Stimulated activated naive CD8-positive, alpha-beta T cell treated with anti-CD3 and anti-CD28 coated beads, Interleukin-15, Interleukin-2, amounts not matched to agents 100 ng/mL and 50 ng/mL, for 24 hours (primary cell): ENCODE results near the gene KRT34.
"Not testable (repeated sequence)": the region's sequence is repeated elsewhere in the genome, so short reads cannot be mapped to it uniquely, and the experiment has no call there.

Source experiments
- H3K27ac Mint-ChIP-seq: one replicate; pipeline ENCODE4 v1.8.0; 2021; ENCODE audit warnings: mild to moderate bottlenecking, mixed read lengths
- H3K27me3 Mint-ChIP-seq: one replicate; pipeline ENCODE4 v1.8.0; 2021; ENCODE audit warnings: mixed read lengths
- H3K36me3 Mint-ChIP-seq: one replicate; pipeline ENCODE4 v1.8.0; 2021; ENCODE audit warnings: low read depth, mixed read lengths
- H3K4me1 Mint-ChIP-seq: one replicate; pipeline ENCODE4 v1.8.0; 2021; ENCODE audit warnings: low read depth, mixed read lengths
- H3K4me3 Mint-ChIP-seq: one replicate; pipeline ENCODE4 v1.8.0; 2021; ENCODE audit warnings: mild to moderate bottlenecking, mixed read lengths
- H3K9me3 Mint-ChIP-seq: one replicate; pipeline ENCODE4 v1.8.0; 2021; ENCODE audit warnings: mixed read lengths

KRT34 gene

DNA sequence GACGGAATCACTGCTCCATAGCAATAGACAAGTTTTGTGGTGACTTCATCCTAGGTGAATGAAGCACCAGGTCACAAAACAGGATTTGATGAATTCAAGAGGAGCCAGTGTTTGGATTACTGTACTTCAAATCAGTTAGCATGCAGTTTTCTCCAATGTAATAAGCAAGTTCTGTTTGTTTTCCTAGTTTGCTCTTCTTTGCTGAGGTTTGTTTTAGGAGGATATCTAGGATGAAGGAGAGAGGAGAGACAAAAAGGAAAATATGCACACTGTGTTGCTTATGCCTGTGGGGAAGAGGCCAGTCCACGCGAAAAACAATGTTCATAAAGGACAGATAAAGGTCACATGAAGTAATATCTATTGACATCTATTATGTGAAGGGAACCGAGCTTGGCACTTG is 33.3 kb upstream of the KRT34 start:
- H3K36me3 Mint-ChIP-seq: no peaks in the 10 kb centered on the region
- H3K27ac Mint-ChIP-seq: no peak overlapping the region
- peaks cover 4% of the 10 kb centered on the region for H3K27me3 Mint-ChIP-seq
- H3K9me3 Mint-ChIP-seq: no peaks in the 10 kb centered on the region
- no peaks in the 10 kb centered on the region for H3K4me1 Mint-ChIP-seq
- no peak overlapping the region for H3K4me3 Mint-ChIP-seq

DNA sequence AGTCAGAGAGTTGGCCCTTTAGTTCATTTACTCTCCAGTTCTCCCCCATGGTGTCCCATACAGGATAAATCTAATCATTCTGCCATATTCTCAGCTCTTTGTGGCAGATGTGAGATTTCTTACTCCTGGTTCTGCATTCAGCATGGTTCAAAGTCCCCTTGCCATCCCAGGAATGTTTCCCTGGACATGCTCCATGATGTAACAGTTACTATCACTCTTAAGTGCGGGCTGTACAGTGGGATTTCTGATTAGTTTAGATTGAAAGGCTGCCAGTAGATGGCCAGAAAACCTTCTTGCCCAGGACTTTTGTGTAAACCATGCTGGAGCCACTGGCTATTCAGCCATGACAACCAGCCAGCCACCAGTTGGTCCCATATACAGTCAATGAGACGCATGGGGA is 31.9 kb upstream of the KRT34 start:
- H3K9me3 Mint-ChIP-seq: no peaks in the 10 kb centered on the region
- no peak overlapping the region for H3K27ac Mint-ChIP-seq
- peaks cover 4% of the 10 kb centered on the region for H3K27me3 Mint-ChIP-seq
- H3K4me1 Mint-ChIP-seq: peaks cover 3% of the 10 kb centered on the region
- H3K36me3 Mint-ChIP-seq: no peaks in the 10 kb centered on the region
- no peak overlapping the region for H3K4me3 Mint-ChIP-seq

GRCh38 chr17:41413353-41413957 is 31.3 kb upstream of the KRT34 start:
- Mint-ChIP-seq H3K9me3 (no peaks in the 10 kb centered on the region), H3K36me3 (no peaks in the 10 kb centered on the region), H3K27ac (no peak overlapping the region), H3K4me1 (peaks cover 4% of the 10 kb centered on the region), H3K4me3 (no peak overlapping the region), H3K27me3 (peaks cover 4% of the 10 kb centered on the region)

DNA sequence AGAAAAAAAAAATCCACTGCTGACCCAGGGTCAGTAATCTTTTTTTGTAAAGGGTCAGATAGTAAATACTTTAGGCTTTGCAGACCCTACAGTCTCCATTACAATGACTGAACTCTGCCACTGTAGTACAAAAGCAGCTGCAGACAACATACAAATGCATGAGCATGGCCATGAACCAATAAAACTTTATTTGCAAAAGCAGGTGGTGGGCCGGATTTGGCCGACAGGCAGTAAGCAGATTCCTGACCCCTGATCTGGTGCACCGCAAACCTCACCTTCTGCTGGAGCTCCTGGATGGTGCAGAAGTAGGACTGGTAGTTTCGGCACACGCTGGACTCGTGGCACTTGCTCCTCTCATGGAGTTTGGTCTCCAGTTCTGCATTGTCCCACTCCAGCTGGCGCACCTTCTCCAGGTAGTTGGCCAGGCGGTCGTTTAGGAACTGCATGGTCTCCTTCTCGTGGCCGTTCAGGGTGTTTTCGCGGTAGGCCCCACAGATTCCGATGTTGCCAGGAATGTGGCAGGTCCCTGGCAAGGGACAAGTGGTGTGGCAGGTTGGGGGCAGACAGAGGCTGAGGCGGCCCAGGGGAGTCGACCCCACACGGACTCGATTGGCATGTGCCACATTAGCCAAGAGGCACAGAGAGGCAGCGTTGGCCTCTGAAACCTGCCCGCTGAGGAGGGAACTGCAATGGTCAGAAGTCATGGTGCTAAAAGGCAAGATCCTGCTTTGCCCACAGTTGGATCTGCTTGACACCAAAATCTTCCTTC is 29.1 kb upstream of the KRT34 start:
- Mint-ChIP-seq H3K36me3 (no peaks in the 10 kb centered on the region), H3K27ac (no peak overlapping the region), H3K27me3 (peaks cover 4% of the 10 kb centered on the region), H3K4me3 (no peak overlapping the region), H3K9me3 (no peaks in the 10 kb centered on the region), H3K4me1 (peaks cover 4% of the 10 kb centered on the region)

DNA sequence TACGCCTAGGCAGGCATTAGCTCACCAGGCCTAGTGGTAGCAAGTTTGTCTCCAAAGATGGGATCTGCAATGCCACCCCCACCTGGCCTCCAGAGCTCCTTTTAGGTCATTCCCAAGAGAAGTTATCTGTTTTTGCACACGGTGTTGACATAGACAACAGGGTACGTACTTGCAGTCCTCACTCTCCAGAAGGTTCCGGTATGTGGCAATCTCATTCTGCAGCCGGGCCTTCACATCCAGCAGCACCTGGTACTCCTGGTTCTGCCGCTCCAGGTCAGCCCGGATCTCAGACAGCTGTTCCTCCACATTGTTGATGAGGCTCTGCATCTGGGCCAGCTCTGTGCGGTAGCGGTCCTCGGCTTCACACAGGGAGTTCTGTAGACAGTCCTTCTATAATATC is 25.1 kb upstream of the KRT34 start:
- Mint-ChIP-seq H3K4me3 (no peak overlapping the region), H3K36me3 (no peaks in the 10 kb centered on the region), H3K9me3 (no peaks in the 10 kb centered on the region), H3K27ac (no peak overlapping the region), H3K27me3 (no peaks in the 10 kb centered on the region), H3K4me1 (peaks cover 34% of the 10 kb centered on the region)

DNA sequence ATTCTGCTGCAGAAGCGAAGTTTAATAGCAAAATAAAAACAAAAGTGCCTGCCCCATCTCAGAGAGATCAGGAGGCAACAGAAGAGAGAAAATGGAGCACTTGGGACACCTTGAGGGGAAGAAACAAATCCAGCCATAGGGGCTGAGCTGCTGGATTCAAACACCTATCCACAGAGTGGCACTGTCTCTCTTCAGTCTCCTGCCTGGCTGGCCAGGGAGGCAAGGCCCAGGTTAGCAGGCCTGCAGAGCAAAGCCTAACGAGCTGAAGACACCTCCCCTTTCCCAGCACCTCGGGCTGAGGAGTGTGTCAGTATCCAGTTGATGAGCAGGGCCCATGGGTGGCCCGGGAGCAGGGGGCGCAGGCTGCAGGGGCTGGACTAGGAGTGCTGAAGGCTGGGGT is 24.1 kb upstream of the KRT34 start:
- H3K9me3 Mint-ChIP-seq: no peaks in the 10 kb centered on the region
- H3K4me1 Mint-ChIP-seq: peaks cover 38% of the 10 kb centered on the region
- no peak overlapping the region for H3K4me3 Mint-ChIP-seq
- no peaks in the 10 kb centered on the region for H3K36me3 Mint-ChIP-seq
- H3K27me3 Mint-ChIP-seq: peaks cover under 1% of the 10 kb centered on the region
- H3K27ac Mint-ChIP-seq: no peak overlapping the region

DNA sequence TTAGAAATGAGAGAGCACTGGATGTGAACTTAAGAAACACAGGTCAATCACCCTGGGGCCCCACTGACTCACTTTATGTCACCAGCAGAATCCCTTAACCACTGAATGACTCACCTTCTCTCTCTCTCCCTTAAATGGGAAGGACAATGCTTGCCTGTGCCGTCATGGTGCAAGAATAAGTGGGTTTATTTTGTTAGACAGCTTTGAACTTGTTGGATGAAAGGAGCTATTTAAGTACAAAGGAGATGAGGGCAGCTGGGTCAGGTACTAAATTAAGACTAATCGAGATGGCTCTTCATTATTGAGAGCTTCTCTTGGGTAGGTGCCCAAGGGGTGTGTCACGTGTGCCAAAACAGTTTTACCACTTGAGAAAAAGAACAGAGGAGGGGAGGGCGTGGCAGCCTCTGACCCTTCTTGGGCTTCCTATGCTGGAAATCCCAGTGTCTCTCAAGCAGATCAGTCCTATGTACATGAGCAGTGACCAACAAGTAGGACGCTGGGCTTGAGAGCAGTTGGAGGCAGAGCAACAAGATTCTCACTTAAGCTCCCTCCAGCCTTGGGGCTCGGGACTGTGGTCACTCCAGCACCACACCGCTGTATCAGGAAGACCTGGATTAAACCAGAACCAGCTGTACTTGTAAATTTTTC is 22.0 kb upstream of the KRT34 start:
- peak overlapping the region; percentile 86 for H3K27ac Mint-ChIP-seq
- peaks cover 11% of the 10 kb centered on the region for H3K27me3 Mint-ChIP-seq
- peaks cover 4% of the 10 kb centered on the region for H3K36me3 Mint-ChIP-seq
- peak overlapping the region; percentile 46 for H3K4me3 Mint-ChIP-seq
- H3K9me3 Mint-ChIP-seq: no peaks in the 10 kb centered on the region
- H3K4me1 Mint-ChIP-seq: peaks cover 36% of the 10 kb centered on the region

- Mint-ChIP-seq H3K27me3 (peaks cover 11% of the 10 kb centered on the region), H3K9me3 (no peaks in the 10 kb centered on the region), H3K4me3 (peak overlapping the region; percentile 38), H3K4me1 (peaks cover 33% of the 10 kb centered on the region), H3K36me3 (peaks cover 4% of the 10 kb centered on the region), H3K27ac (peak overlapping the region; percentile 86)
Measured at GRCh38 chr17:41403404-41404023, 21.4 kb upstream of the KRT34 start.

- H3K36me3 Mint-ChIP-seq: peaks cover 4% of the 10 kb centered on the region
- H3K4me3 Mint-ChIP-seq: no peak overlapping the region
- H3K27me3 Mint-ChIP-seq: peaks cover 11% of the 10 kb centered on the region
- H3K27ac Mint-ChIP-seq: peak overlapping the region; percentile 83
- H3K9me3 Mint-ChIP-seq: no peaks in the 10 kb centered on the region
- peaks cover 33% of the 10 kb centered on the region for H3K4me1 Mint-ChIP-seq
Measured at GRCh38 chr17:41402161-41402560, 20.1 kb upstream of the KRT34 start.

DNA sequence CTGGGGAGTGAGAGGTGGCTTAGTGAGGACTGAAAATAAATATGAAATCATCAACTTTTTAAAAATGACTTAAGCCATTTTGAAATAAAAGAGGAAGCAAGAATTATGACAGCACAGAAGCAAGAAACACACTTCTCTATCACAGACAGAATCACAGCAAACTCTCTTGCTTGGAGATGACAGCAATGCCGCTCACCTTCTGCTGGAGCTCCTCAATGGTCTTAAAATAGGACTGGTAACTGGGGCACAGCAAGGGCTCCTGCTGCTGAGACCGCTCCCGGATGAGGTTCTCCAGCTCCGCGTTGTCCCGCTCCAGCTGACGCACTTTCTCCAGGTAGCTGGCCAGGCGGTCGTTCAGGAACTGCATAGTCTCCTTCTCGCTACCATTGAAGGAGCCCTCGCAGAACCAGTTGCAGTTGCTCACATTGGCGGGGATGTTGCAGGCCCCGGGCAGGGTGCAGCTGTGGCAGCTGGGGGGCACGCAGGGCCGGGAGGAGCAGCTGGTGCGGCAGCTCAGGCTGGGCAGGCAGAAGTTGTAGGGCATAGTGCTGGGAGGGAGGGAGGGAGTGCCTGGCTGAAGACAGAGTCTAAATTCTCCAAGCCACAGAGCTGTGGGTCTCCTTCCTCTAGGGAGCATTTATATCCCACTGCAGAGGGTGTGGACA is 15.0 kb upstream of the KRT34 start, which contains the start of gene KRT31:
Gene KRT31, minus strand, starts transcription at position 613 of the 665 bp plus-strand sequence. Its CDS starts 69 bp downstream, at position 544.
- Mint-ChIP-seq H3K27ac (no peak within 1 kb of the TSS), H3K9me3 (no peaks in the 10 kb centered on the region), H3K36me3 (peaks cover 4% of the 10 kb centered on the region), H3K27me3 (peaks cover 11% of the 10 kb centered on the region), H3K4me1 (peaks cover 2% of the 10 kb centered on the region), H3K4me3 (no peak within 1 kb of the TSS)

DNA sequence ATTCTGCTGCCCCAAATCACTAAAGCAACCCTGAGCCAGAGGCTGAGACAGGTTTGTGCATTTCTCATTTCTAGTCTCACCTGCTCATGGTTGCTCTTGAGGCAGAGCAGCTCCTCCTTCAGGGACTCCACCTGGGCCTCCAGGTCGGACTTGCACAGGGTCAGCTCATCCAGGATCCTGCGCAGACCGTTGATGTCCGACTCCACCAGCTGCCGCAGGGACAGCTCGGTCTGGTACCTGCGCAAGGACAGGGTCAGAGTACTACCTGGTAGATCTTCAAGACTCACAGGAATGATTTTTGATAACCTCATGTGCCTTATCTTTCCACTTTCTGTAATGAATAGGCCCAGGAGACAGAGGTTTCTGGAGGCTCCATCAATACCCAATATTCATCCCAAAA is 14.2 kb upstream of the KRT34 start:
- Mint-ChIP-seq H3K27me3 (peaks cover 11% of the 10 kb centered on the region), H3K27ac (no peak overlapping the region), H3K36me3 (peaks cover 4% of the 10 kb centered on the region)

DNA sequence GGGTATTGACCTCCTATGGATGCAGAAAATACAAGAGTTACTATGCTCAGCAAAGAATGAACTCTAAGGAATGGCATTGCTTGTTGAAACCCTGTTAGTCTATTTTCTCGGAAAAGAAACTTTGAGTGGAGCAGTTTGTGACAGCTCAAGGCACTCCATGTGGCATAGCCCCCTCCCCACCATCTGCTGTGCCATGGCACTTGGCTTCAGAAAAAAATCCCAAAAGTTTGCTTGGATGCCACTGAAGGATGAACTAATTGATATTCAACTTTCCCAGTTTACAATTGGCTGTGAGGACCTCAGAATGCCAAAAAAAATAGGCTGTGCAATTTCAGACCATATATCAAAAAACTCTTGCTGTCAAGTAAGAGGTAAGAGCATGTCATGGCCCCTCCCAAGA is 13.5 kb upstream of the KRT34 start:
- Mint-ChIP-seq H3K27me3 (peaks cover 7% of the 10 kb centered on the region), H3K36me3 (peaks cover 4% of the 10 kb centered on the region), H3K4me1 (no peaks in the 10 kb centered on the region), H3K9me3 (no peaks in the 10 kb centered on the region), H3K4me3 (no peak overlapping the region), H3K27ac (no peak overlapping the region)

More for the DNA sequence above, 14.2 kb upstream of the KRT34 start:
- Mint-ChIP-seq H3K9me3 (no peaks in the 10 kb centered on the region), H3K4me1 (no peaks in the 10 kb centered on the region), H3K4me3 (no peak overlapping the region)

DNA sequence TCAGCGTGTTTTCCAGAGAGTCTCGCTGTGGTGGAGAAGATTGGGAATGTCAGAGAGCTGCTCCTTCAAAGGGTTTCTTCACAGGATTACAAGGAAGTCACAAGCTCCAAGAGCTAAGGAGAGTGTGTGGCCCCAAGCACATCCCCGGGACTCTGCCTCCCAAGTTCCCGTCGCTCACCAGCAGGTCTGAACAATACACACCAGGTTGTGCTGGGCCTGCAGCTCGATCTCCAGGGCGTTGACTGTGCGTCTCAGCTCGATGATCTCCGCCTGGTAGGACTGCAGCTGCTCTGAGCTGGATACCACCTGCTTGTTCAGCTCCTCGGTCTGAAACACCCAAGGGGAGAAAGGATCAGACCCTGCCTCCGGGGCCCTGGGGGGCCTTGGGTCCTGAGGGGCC is 12.9 kb upstream of the KRT34 start:
- not testable (repeated sequence) for H3K9me3 Mint-ChIP-seq, H3K4me1 Mint-ChIP-seq, H3K36me3 Mint-ChIP-seq, H3K27me3 Mint-ChIP-seq, H3K4me3 Mint-ChIP-seq, H3K27ac Mint-ChIP-seq

- H3K4me3 Mint-ChIP-seq: no peak overlapping the region
- H3K36me3 Mint-ChIP-seq: no peaks in the 10 kb centered on the region
- no peaks in the 10 kb centered on the region for H3K9me3 Mint-ChIP-seq
- no peaks in the 10 kb centered on the region for H3K4me1 Mint-ChIP-seq
- H3K27ac Mint-ChIP-seq: no peak overlapping the region
- peaks cover 4% of the 10 kb centered on the region for H3K27me3 Mint-ChIP-seq
Measured at GRCh38 chr17:41394254-41394996, 12.3 kb upstream of the KRT34 start.
